Fibroblast of the aortic adventitia (primary cell): ENCODE measurements around the gene C19orf85. TPM values are rescaled to one million over a fixed set of nuclear protein-coding genes. Genes with fewer than 3 reads are reported as not detected.

Experiments used
- DNase-seq: peaks from one replicate; pipeline ENCODE4 v3.0.0-alpha.2; 2010; ENCODE audit warnings: low read depth
- H3K4me3 ChIP-seq: 2 replicates; pipeline ENCODE4 v1.5.1; 2011; ENCODE audit warnings: low read depth, mild to moderate bottlenecking, control low read depth, low read length, moderate library complexity
- total RNA-seq: library from RNA; depleted of rRNA; stranded (reverse); fragments of >200 nt; gene quantifications from 2 replicates; pipeline ENCODE4 v1.2.3, GENCODE V29; 2012; ENCODE audit warnings: low replicate concordance
- TF ChIP-seq, protein P1 (sequence below): IDR thresholded peaks from 2 replicates; pipeline ENCODE4 v1.5.1; 2011; ENCODE audit warnings: mild to moderate bottlenecking, low read length, control low read depth, inconsistent platforms; ENCODE audit not compliant: insufficient read depth

Gene C19orf85
- total RNA-seq, 1 donor = not detected

DNA sequence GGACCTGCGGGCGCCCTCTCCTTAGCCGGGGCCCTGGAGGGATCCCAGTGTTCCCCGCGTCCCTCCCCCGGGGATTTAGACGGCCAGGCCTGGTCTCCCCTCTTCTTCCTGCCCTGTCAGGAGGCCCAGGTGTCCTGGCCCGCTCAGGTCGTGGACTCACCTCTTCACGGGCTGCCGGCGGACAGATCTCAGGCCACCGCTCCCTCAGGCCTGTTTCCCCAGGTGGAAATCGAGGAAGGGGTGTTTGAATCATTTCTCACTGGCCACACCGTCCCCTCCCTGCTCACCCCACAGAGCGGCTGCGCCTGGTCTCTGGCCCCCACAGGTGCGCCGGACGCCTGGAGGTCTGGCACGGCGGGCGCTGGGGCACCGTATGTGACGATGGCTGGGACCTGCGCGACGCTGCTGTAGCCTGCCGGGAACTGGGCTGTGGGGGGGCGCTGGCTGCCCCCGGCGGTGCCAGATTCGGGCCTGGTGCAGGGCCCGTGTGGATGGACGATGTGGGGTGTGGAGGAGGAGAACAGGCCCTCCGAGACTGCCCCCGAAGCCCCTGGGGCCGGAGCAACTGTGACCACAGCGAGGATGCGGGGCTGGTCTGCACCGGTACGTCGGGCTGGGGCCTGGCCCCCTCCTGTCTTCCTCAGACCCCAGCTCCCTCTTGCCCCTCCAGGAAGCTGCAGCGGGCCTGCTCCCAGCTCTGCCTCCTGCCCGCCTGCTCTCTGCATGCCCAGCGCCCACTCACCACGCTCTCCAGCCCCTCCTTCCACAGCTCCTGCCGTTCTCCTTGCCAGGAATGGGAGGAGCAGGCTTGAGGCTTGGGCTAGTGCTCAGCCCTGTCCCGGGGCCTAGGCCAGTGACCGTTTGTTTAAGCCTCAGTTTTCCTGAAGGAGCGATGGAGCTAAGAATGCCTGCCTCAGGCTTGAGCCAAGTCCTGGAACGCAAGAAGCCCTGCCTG is 26.2 kb upstream of the C19orf85 start:
- no peak overlapping the region for H3K4me3 ChIP-seq
- peak; percentile 50 for DNase-seq
- TF ChIP-seq, protein P1, sequence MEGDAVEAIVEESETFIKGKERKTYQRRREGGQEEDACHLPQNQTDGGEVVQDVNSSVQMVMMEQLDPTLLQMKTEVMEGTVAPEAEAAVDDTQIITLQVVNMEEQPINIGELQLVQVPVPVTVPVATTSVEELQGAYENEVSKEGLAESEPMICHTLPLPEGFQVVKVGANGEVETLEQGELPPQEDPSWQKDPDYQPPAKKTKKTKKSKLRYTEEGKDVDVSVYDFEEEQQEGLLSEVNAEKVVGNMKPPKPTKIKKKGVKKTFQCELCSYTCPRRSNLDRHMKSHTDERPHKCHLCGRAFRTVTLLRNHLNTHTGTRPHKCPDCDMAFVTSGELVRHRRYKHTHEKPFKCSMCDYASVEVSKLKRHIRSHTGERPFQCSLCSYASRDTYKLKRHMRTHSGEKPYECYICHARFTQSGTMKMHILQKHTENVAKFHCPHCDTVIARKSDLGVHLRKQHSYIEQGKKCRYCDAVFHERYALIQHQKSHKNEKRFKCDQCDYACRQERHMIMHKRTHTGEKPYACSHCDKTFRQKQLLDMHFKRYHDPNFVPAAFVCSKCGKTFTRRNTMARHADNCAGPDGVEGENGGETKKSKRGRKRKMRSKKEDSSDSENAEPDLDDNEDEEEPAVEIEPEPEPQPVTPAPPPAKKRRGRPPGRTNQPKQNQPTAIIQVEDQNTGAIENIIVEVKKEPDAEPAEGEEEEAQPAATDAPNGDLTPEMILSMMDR = no peak

DNA sequence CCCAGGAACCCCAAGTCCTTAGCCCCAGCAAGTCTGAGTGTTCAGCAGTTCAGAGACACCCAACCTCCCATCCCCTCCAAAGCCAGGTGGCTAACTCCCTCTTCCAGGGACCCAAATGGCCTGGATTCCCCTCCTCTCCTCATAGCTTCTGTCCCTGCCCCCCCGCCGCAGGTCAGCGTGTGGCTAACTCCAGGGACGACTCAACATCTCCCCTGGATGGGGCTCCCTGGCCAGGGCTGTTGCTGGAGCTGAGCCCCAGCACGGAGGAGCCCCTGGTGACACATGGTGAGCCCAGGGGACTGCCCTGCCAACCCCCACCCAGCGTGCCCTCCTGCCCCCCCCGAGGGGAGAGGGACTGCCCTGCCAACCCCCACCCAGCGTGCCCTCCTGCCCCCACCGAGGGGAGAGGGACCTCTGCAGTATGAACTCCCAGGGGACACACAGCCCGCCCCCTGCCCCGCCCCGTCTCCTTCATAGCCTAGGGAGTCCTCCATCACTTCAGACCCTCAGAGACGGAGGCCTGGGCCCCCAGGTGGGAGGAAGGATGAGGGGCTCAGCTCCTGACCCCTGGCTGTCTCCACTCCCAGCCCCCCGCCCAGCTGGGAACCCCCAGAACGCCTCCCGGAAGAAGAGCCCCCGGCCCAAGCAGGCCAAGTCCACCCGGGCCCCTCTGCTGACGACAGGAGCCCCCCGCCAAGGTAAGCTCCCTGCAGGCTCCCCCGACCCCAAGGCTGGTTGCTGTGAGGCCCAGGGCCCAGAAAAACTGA is 25.3 kb upstream of the C19orf85 start:
- TF ChIP-seq, protein P1 = no peak
- no peak overlapping the region for H3K4me3 ChIP-seq
- DNase-seq = peak; percentile 52

DNA sequence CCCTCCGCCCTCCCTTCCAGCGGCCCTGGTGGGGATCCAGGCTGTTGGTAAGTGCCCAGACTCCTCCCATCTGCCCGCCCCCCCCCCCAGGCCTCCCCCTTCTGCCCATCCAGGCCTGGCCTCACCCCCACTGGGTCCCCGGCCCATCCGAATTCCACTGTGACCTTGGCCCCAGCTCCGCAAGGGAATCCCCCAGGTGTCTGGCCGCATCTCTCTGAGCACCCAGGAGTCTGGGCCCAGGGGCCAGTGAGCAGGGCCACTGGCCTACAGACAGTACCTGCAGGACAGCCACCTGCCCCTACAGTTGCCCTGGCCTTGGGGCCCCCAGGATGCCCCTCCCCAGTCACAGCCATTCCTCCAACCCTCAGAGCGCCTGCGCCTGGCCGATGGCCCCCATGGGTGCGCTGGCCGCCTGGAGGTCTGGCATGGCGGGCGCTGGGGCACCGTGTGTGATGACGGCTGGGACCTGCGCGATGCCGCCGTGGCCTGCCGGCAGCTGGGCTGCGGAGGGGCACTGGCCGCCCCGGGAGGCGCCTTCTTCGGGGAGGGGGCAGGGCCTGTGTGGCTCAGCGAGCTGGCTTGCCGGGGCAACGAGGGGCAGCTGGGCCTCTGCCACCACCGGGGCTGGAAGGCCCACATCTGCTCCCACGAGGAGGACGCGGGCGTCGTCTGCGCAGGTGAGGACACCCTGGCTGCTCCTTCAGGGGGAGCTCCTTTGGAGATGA is 24.6 kb upstream of the C19orf85 start:
- H3K4me3 ChIP-seq = no peak overlapping the region
- TF ChIP-seq, protein P1 = no peak
- peak; percentile 31 for DNase-seq

DNA sequence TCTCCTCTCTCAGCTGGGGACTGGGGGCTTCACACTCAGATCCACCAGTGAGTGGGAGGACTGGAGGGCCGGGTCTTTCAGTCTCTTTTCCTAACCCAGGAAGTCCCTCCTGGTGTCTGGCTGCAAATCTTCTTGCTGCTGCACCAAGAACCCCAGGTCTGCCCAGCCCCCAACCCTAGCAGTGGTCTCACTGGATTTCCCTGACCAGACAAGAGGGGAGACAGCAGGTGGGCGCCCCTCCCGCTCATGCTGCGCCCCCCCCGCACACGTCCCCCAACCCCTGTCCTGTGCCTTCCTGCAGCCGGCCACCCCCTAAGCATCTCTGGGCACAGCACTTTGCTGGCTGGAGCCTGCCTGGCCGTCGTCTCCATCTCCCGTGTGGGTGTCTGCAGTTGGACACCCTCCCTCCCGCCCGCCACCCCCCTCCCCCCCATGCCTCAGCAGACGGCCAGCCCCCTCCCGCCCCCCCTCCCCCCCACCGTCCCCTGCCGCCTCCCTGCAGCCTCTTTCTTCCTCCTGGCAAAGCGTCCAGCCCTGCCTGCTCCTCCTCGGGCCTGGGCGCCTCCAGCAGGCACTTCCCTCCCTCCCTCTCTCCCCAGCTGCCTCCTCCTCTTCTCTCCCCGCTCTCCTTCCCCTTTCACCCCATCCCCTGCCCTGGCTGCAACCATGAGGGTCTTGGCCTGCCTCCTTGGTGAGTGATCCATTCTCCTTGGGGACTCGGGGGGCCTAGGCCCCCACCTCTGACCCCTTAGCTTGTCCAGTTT is 23.6 kb upstream of the C19orf85 start, which contains the start of gene SSC5D:
Gene SSC5D (plus strand): TSS at position 513 of the 764 bp plus-strand sequence. CDS start 154 bp downstream, at position 667.
- H3K4me3 ChIP-seq = peak within 1 kb of the TSS; percentile 81
- peak; percentile 64 for DNase-seq
- TF ChIP-seq, protein P1 = no peak

DNA sequence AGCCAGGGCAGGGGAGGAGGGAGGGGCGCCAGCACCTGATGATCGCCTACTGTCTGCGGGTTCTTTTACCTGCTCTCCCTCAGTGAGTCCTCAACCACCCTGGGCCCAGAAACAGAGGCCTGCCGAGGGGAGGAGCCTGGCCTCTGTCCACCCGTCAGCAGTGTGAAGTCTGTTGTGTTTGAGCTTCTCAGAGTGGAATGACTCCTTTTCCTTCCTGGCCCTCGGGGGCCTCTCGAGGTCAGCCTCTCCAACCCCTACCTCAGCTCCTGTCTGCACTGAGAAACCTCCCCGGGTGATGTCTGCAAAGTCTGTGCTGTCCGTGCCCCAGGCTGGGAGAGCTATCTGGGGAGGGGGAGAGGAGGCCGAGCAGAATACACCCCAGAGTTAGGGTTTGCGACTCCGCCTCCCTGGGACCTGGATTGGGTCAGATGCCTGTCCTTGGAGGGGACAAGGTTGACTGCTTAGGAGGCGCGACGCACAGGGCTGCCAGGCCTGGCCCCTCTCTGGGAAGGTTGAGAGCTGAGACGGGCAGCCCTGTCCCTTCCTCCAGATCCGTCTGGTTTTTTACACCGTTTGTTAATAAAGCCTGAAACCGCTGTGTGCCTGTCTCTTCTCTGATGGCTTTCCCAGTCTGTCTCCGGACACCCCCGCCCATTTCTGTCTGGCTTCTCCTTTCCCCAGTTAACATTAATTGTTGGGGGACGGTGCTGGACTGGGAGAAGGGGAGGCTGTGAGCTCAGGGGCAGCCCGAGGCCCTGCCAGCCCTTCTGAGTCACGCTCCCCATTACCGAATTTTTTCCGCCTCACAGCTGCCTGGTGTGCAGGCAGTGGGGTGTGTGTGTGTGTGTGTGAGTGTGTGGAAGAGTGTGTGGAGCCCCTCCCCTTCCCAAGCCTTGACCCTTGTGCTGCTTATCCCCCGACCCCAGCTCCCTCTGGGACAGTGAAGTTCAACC is 22.7 kb upstream of the C19orf85 start:
- TF ChIP-seq, protein P1 = no peak
- H3K4me3 ChIP-seq = peak overlapping the region; percentile 81
- DNase-seq = peak; percentile 96
